ENCODE results near the gene HIVEP1.
A peak's percentile ranks its signal among the peaks of the same experiment; 100 is the strongest.

Gene HIVEP1

GRCh38 chr6:12020187-12020791 is 8.2 kb downstream of the HIVEP1 start:
- DNase-seq: no peak

GRCh38 chr6:12022481-12022880 is 10.4 kb downstream of the HIVEP1 start:
- DNase-seq: no peak

- no peak for DNase-seq
Measured at GRCh38 chr6:12022953-12023388, 10.9 kb downstream of the HIVEP1 start.

- DNase-seq: no peak
Measured at GRCh38 chr6:12024216-12024615, 12.1 kb downstream of the HIVEP1 start.

DNA sequence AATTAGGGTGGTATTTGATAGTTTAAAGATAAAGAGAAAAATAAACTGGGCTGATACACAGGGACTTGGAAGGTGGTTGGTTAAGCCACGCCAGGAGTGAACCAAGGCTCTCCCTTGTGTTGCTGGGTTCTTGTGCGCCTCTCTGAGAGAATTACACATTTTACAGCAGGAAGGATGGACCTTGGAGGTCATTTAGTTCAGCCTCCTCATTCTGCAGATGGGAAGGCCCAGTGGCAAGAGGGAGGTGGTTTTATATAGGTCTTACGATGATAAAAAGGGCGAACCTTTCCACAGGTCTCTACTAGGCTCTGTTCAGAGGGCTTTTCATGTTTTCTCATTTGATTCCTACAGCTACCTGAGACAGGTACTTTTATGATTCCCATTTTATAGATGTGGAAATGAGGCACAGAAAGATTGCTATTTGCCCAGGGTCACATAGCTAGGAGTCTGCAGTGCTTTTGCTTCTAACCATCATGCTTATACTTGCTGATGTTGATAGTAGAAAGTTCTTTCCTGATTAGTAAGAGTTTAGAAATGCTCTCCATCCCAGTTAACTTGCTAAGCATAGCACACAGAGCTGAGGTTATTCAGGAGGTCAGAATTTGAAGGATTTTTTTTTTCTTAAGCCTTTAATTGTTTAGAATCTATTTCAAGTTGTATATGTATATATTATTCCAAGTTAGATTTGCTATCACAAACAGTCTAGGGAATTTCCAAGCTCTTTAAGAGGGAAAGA is 12.8 kb downstream of the HIVEP1 start:
- DNase-seq: no peak

GRCh38 chr6:12026120-12026519 is 14.0 kb downstream of the HIVEP1 start:
- no peak for DNase-seq

DNA sequence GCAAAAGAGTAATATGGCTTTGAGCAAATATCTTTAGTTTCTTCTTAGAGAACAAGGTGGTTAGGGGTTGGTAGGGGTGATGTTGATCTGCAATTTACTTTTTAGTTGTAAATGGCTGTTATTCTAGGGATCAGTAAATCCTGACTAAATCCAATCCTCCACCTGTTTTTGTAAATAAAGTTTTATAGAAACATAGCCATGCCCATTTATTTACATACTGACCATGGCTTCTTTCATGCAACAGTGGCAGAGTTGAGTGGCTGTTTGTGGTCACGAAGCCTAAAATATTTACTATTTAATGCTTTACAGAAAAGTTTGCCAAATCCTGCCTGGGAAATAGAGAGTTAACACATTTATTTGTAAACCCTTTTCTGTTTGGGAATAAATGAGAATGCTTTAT is 14.7 kb downstream of the HIVEP1 start:
- DNase-seq: no peak

GRCh38 chr6:12028213-12028612 is 16.1 kb downstream of the HIVEP1 start:
- no peak for DNase-seq

DNA sequence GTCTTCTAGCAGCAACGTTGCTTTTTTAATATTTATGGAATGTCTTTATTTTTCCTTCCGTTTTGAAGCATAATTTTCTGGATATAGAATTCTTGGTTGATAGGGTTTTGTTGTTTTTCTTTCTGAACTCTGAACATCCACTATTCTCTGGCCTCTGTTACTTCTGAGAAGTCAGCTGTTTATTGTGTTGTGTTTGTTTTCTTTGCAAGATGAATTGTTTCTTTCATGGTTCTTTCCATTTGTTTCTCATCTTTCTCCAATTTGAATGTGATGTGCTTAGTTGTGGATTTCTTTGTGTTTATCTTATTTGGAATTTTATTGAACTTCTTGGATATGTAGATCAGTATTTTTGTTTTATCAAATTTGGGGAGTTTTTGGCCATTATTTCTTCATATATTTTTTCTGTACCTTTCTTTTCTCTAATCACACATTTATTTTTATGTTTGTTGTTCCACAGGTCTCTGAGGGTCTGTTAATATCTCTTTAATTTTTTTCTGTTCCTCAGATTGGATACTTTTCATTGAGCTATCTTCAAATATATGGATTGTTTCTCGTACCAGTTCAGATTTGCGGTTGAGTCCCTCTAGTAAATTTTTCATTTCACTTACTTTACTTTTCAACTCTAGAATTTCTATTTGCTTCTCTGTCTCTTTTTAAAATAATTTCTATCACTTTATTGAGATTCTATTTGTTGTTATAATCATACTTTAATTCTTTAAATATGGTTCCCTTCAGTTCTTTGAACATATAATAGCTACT is 18.0 kb downstream of the HIVEP1 start:
- DNase-seq: no peak

DNA sequence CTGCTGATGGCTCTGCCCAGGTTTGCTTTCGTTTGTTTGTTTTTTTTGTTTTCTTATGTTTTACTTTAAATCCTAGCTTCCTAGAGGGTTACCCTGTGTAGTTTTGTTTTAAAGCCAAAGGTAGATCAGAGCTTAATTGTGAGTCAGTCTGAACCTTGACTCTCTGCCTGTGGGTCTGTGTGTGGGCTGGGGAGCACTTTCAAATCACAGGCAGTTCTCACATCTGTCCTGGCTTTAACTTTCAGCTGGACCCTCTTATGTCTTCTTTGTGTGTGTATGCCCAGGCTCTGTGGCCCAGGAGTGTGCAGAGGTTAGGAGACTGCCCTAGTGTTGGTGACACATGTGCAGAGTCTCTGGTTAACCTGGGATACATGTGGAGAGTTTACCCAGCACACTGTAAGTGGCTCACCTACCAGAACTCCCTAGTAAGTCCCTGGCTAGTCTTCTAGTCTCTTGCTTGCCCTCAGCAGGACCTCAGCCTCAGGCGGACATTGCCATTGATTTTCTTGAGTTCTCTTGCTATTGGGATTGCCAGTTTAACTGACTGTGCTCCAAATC is 19.0 kb downstream of the HIVEP1 start:
- DNase-seq: no peak

DNA sequence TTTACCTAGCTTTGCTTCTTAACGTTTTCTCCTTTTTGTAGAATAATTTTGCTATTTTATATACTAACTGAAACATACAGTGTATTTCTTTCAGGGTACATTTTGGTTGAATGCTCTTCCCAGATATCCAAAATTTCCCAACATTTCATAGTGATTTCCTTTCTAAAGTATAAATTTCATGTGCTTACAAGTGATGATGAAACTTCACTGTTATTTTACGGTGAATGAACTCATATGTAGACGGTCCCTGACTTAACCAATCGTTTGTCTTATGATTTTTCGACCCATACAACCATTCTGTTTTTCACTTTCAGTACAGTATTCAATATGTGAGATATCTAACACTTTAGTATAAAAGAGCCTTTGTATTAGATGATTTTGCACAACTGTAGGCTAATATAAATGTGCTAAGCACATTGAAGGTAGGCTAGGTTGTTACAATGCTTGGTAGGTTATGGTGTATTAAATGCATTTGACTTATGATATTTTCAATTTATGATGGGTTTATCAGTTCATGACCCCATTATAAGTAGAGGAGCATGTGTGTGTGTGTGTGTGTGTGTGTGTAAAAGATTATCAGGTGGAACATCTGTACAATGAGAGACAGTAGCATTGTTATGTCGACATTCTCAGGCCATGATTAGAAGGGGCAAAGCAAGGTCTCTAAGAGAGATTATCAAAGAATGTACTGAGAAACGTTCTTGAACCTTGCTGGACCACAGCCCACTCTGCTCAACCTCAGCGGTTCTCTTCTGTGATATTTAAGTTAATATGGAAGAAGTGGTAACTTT is 20.9 kb downstream of the HIVEP1 start:
- DNase-seq: no peak

GRCh38 chr6:12033770-12034169 is 21.7 kb downstream of the HIVEP1 start:
- DNase-seq: no peak

GRCh38 chr6:12034349-12034748 is 22.2 kb downstream of the HIVEP1 start:
- DNase-seq: no peak

- DNase-seq: peak in 1 of 2 experiments; percentile 12
Measured at GRCh38 chr6:12034837-12035236, 22.7 kb downstream of the HIVEP1 start.

DNA sequence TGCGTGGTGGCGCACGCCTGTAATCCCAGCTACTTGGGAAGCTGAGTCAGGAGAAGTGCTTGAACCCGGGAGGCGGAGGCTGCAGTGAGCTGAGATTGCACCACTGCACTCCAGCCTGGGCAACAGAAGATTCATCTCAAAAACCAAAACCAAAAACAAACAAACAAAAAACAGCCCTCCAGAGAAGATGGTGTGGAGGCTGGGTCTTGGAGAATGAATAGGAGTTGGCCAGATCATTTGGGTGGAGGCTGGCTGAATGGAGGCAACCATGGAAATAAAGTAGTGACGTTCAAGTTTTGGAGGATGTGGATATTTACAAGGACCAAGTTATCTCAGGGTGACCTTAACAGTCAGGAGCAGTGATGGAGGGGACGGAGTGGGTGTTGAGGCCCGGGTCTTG is 24.7 kb downstream of the HIVEP1 start:
- DNase-seq: no peak

GRCh38 chr6:12037798-12038197 is 25.7 kb downstream of the HIVEP1 start:
- no peak for DNase-seq

GRCh38 chr6:12039540-12040459 is 27.7 kb downstream of the HIVEP1 start:
- DNase-seq: no peak

- DNase-seq: no peak
Measured at GRCh38 chr6:12047304-12047703, 35.2 kb downstream of the HIVEP1 start.

DNA sequence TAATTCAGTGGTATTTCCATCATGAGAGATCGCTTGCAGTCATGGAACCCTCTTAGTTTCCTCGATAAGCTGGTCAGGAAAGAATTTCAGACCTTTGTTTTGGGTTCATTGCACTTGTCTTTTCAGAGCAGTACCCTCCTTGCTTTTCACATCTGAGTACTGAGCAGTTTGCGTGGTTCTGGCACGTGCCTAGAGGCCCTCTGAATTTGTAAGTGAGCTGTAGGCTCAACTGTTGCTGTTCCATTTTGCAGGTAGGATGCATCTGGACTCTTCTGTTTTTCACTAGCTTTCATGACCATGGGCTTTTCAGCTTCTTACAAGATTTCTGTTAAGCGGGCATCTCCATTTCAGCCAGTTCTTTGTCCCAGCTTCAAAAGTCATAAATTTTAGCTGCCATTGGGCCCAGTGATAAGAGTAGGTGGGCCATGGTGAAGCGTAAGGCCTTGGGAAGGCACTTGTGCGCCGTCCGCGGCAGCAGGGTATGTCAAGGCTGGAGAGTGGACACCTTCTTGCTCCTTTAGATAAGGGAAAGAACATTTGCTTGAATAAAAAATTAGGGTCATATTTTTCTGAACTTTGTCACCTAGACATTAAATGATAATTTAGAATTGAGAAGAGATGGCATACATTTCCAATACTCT is 35.8 kb downstream of the HIVEP1 start:
- no peak for DNase-seq

DNA sequence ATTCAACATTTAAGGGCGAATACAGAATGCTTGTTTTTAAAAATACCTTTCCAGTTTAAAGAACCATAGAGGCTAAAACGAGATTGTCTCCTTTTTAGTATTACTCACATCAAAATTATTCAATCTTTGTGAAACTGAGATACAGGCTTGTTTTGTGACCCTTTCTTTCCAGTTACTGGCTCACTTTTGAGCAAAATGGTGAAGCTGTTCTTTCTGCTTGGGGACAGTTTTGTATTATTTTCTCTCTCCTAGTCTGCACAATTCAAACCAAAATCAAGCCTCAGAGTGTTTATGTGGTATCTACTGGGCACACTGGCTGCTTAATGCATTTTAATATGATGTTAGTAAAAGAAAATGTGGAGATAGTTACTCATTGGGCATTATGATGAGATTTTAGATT is 36.5 kb downstream of the HIVEP1 start:
- no peak for DNase-seq

GRCh38 chr6:12049165-12049564 is 37.1 kb downstream of the HIVEP1 start:
- DNase-seq: no peak
